HG03432 (cell line): ENCODE measurements around the gene HSPB7.
"Not testable (repeated sequence)": the region's sequence is repeated elsewhere in the genome, so short reads cannot be mapped to it uniquely, and the experiment has no call there.

Experiments used
- ATAC-seq: cut with Tn5 transposase; IDR thresholded peaks from one replicate; pipeline ENCODE4 v1.9.1; 2021; ENCODE audit warnings: mild to moderate bottlenecking, moderate library complexity; ENCODE audit not compliant: unreplicated experiment

Gene HSPB7

GRCh38 chr1:16051039-16051438 lies 33.2 kb upstream of the HSPB7 start:
- no peak for ATAC-seq

- no peak for ATAC-seq
Measured at GRCh38 chr1:16050328-16050727, 32.5 kb upstream of the HSPB7 start.

GRCh38 chr1:16048573-16049189 lies 30.8 kb upstream of the HSPB7 start:
- no peak for ATAC-seq

GRCh38 chr1:16047791-16048475 lies 30.1 kb upstream of the HSPB7 start:
- ATAC-seq = no peak

- ATAC-seq = no peak
Measured at GRCh38 chr1:16046842-16047241, 29.0 kb upstream of the HSPB7 start.

GRCh38 chr1:16043950-16044349 lies 26.1 kb upstream of the HSPB7 start:
- no peak for ATAC-seq

GRCh38 chr1:16043521-16043920 lies 25.7 kb upstream of the HSPB7 start, which contains the start of gene CLCNKB:
CLCNKB (plus strand) TSS chr1:16043782; CDS start chr1:16044493, 711 bp downstream.
- no peak for ATAC-seq

- ATAC-seq = not testable (repeated sequence)
Measured at GRCh38 chr1:16042654-16043053, 24.8 kb upstream of the HSPB7 start.

GRCh38 chr1:16042096-16042495 lies 24.3 kb upstream of the HSPB7 start:
- no peak for ATAC-seq

GRCh38 chr1:16041200-16041599 lies 23.4 kb upstream of the HSPB7 start:
- ATAC-seq = no peak

GRCh38 chr1:16039871-16040270 lies 22.0 kb upstream of the HSPB7 start:
- not testable (repeated sequence) for ATAC-seq

- no peak for ATAC-seq
Measured at GRCh38 chr1:16038620-16038912, 20.7 kb upstream of the HSPB7 start.

- not testable (repeated sequence) for ATAC-seq
Measured at GRCh38 chr1:16036461-16036860, 18.6 kb upstream of the HSPB7 start.

- ATAC-seq = not testable (repeated sequence)
Measured at GRCh38 chr1:16033103-16033632, 15.3 kb upstream of the HSPB7 start.

GRCh38 chr1:16032388-16033102 lies 14.7 kb upstream of the HSPB7 start:
- peak; percentile 67 for ATAC-seq

GRCh38 chr1:16031551-16031950 lies 13.7 kb upstream of the HSPB7 start:
- no peak for ATAC-seq

- no peak for ATAC-seq
Measured at GRCh38 chr1:16029288-16029687, 11.4 kb upstream of the HSPB7 start.

GRCh38 chr1:16029003-16029268 lies 11.1 kb upstream of the HSPB7 start:
- not testable (repeated sequence) for ATAC-seq

GRCh38 chr1:16028237-16029002 lies 10.6 kb upstream of the HSPB7 start:
- no peak for ATAC-seq

- no peak for ATAC-seq
Measured at GRCh38 chr1:16026723-16027484, 9.1 kb upstream of the HSPB7 start.

- ATAC-seq = not testable (repeated sequence)
Measured at GRCh38 chr1:16026302-16026701, 8.5 kb upstream of the HSPB7 start.
